HepG2 (cell line): ENCODE measurements around the gene GLT1D1.

Experiments
- AKAP8 ChIP-seq: sonication (generic); formaldehyde crosslinking; IDR thresholded peaks from 2 replicates; pipeline ENCODE4 v1.5.1; 2020; ENCODE audit warnings: mild to moderate bottlenecking, missing genetic modification reagents
- FOXM1 ChIP-seq: sonication (generic); formaldehyde crosslinking; IDR thresholded peaks from 2 replicates; pipeline ENCODE4 v1.5.0; 2020; ENCODE audit warnings: missing genetic modification reagents
- TARDBP ChIP-seq: sonication (generic); formaldehyde crosslinking; IDR thresholded peaks from 2 replicates; pipeline ENCODE4 v1.8.0; 2022; ENCODE audit warnings: mild to moderate bottlenecking, missing genetic modification reagents
- TCF7L2 ChIP-seq: IDR thresholded peaks from 2 replicates; pipeline ENCODE4 v1.6.1; 2011; ENCODE audit warnings: mild to moderate bottlenecking, low read depth, low read length, moderate library complexity
- ZBTB8A ChIP-seq: sonication (generic); formaldehyde crosslinking; IDR thresholded peaks from 2 replicates; pipeline ENCODE4 v1.4.0; 2020; ENCODE audit warnings: mild to moderate bottlenecking, low read depth, missing genetic modification reagents, borderline replicate concordance
- ZNF296 ChIP-seq: sonication (generic); formaldehyde crosslinking; conservative IDR thresholded peaks from 2 replicates; pipeline ENCODE4 v1.5.0; 2020; ENCODE audit warnings: mild to moderate bottlenecking, missing genetic modification reagents

DNA sequence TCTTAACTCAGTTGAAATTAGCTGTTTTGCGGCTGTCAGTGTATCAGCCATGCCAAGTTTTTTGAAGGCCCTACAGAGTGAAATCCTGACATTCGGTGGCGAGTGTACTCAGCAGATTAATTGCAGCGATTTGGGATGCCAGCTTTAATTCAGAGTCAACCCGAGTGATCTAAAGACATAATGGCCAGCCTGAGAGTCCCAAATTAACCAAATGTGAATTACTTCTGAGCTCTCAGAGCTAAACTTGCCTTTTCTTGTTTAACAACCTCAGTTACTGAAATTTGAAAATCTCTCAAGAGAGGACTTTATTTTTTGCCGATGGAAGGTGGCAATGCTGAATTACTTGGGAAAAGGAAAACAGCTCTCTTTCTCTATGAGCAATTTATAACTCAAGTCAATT is 148.5 kb downstream of the GLT1D1 start:
- TF ChIP-seq FOXM1 (CRISPR knock-in tag) (no peak), TCF7L2 (no peak), TARDBP (CRISPR knock-in tag) (no peak), AKAP8 (CRISPR knock-in tag) (no peak), ZBTB8A (no peak), ZNF296 (CRISPR knock-in tag) (no peak)
